Coronary artery (tissue), 2 donors: ENCODE data around the gene NR5A2.

ENCODE experiments used
- DNase-seq: peaks from one replicate; pipeline ENCODE4 v3.0.0-alpha.2; 2017; ENCODE audit warnings: low spot score
- H3K27ac ChIP-seq, 2 donors: fragments of 200-600 bp; sonication (generic); one replicate each; pipeline ENCODE4 v1.5.1; 2016 to 2019
- H3K4me3 ChIP-seq: fragments of 200-600 bp; sonication (generic); 2 replicates; pipeline ENCODE4 v1.5.1; 2016; ENCODE audit warnings: mild to moderate bottlenecking, moderate library complexity
- CTCF ChIP-seq: fragments of 200-600 bp; sonication (generic); IDR thresholded peaks from one replicate; pipeline ENCODE4 v1.5.1; 2019; ENCODE audit warnings: antibody characterized with exemption

Gene NR5A2

GRCh38 chr1:200099040-200099439 lies 71.5 kb downstream of the NR5A2 start:
- H3K27ac ChIP-seq, result no peak overlapping the region
- no peak for DNase-seq
- no peak for TF ChIP-seq CTCF
- no peak overlapping the region for H3K4me3 ChIP-seq

GRCh38 chr1:200103966-200104583 lies 76.6 kb downstream of the NR5A2 start:
- Histone ChIP-seq H3K4me3 (no peak overlapping the region), H3K27ac (no peak overlapping the region)
- no peak for DNase-seq
- no peak for TF ChIP-seq CTCF

GRCh38 chr1:200107004-200107470 lies 79.5 kb downstream of the NR5A2 start:
- H3K27ac ChIP-seq, result no peak overlapping the region
- no peak overlapping the region for H3K4me3 ChIP-seq
- no peak for DNase-seq
- TF ChIP-seq CTCF, result no peak

GRCh38 chr1:200108659-200109058 lies 81.1 kb downstream of the NR5A2 start:
- Histone ChIP-seq H3K4me3 (no peak overlapping the region), H3K27ac (no peak overlapping the region)
- no peak for TF ChIP-seq CTCF

GRCh38 chr1:200112290-200112689 lies 84.8 kb downstream of the NR5A2 start:
- DNase-seq, result no peak
- TF ChIP-seq CTCF, result no peak
- no peak overlapping the region for H3K27ac ChIP-seq
- no peak overlapping the region for H3K4me3 ChIP-seq

More at GRCh38 chr1:200108659-200109058, 81.1 kb downstream of the NR5A2 start:
- DNase-seq, result no peak

GRCh38 chr1:200115532-200115931 lies 88.0 kb downstream of the NR5A2 start:
- Histone ChIP-seq H3K27ac (no peak overlapping the region), H3K4me3 (no peak overlapping the region)
- TF ChIP-seq CTCF, result no peak
- no peak for DNase-seq

- TF ChIP-seq CTCF, result no peak
- H3K27ac ChIP-seq, result no peak overlapping the region
- no peak overlapping the region for H3K4me3 ChIP-seq
- no peak for DNase-seq
These were observed 88.8 kb downstream of the NR5A2 start for GRCh38 chr1:200116324-200116723.
